IPS-NIHi7 (cell line): ENCODE measurements around the gene MYLIP.

Source experiments
- DNase-seq: peaks from one replicate; pipeline ENCODE4 v3.0.0; 2012; ENCODE audit warnings: mixed read lengths; ENCODE audit errors: extremely low spot score

The MYLIP gene

DNA sequence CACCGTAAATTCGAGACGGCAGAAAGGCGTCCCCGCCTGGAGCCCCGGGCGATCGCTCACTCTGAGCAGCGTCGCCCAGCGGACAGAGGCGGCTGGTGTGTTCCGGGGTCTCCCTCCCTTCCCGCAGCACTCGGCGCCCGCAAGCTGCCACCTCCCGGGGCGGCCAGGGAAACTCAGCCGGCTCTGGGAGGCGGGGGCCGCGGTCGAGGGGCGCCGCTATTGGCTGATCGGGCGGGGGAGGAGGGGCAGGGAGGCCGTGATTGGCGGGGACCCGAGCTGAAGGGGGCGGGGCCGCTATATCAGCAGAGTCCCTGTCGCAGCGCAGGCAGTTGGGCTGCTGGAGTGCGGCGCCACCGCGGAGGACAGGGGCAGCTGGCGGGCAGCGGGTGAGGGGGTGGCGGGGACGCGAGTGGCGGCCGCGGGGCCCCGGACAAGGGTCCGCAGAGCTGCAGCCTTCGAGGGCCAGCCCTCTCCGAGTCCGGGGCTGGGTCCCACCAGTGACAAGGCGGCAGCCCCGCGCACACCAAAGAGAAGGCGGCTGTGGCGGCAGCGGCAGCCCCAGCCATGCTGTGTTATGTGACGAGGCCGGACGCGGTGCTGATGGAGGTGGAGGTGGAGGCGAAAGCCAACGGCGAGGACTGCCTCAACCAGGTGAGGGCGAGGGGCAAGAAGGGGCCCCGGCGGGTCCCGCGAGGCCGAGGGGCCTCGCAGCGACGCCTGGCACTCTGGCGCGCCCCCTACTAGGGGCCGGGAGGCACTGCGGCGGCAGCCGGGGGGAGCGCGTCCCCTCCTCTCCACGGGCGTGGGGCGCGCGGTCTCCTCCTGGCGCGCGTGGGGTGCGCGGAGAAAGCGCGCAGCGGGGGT lies at the start of gene MYLIP:
Gene MYLIP (plus strand): TSS at position 328 of the 864 bp plus-strand sequence. CDS start 237 bp downstream, at position 565.
- DNase-seq, result peak; percentile 98

DNA sequence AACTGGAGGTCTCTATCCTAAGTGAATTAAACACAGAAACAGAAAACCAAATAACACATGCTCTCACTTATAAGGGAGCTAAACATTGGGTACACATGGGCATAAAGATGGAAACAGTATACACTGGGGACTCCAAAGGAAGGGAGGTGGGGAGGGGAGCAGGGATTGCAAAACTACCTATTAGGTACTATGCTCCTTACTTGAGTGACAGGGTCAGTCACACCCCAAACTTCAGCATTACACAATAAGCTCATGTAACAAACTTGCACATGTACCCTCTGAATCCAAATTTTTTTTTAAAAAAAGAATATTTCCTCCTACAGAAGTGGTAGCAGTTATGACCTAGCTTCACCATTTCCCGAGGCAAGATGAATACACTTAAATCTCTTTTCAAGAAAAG lies 49.5 kb upstream of the MYLIP start:
- DNase-seq, result no peak

DNA sequence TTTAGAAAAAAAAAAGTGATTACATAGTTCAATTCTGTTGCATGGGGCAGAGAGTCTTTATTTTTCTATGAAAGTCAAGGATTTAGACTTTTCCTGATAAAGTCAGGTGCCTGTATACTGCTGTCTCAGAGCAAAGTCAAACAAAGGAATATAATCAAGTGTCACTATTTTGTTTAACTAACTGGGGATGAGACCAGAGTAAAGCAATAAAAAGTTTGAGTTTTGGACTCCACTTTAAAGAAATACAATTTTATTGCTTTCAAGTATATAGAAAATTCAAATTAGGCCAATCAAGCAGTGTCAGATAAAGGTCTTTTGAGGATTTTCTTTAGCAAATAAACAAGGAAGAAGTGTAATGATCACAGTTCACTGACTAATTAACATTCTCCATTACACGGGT lies 48.7 kb upstream of the MYLIP start:
- no peak for DNase-seq

DNA sequence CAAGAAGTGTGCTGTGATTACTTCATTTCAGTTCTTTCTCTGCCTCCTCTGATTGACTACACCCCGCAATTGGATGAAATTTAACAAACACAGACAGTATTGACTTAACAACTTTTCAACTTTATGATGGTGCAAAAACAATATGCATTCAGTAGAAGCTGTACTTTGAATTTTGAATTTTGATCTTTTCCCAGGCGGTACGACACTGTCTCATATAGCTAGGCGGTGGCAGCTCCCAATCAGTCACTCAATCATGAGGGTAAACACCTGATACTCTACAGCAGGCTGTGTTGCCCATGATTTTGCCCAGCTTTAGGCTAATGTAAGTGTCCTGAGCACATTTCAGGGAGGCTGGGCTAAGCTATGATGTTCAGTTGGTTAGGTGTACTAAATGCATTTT lies 47.6 kb upstream of the MYLIP start:
- DNase-seq, result no peak

DNA sequence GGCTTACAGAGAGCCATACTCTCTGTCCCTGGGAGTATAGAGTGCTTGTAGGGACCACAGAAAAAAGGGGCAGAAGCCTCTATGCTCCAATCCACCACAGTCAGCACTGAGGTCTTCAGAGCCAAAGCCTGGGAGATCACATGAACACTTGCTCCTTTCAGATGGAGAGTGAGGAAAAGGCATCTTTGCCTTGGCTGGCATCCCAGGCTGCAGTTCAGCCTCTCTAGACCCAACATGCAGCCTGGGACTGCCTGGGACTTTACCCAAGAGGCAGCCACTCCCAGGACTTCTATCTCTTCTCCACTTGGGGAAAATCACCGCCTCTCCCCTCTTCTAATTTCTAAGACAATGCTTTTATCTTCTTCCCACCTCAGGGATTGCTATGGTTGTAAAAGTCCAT lies 46.5 kb upstream of the MYLIP start:
- no peak for DNase-seq

DNA sequence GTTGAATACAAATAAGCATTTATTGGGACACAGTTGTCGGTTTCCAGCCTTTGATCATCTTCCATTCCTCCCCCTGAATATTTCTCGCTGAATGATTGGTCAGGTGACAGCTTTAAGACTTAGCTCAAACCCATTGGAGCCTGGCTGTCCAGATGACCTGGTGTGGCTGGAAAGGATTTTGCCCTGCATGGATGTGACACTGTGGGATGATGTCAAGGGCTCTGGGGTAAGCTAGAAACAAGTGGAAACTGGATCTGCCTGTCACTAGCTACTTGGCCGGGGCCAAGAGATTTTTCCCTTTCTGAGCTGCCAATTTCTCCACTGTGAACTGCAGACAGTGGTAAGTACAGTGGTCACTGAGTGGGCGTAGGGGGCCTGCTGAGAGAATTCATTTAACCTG lies 41.9 kb upstream of the MYLIP start:
- DNase-seq, result no peak

DNA sequence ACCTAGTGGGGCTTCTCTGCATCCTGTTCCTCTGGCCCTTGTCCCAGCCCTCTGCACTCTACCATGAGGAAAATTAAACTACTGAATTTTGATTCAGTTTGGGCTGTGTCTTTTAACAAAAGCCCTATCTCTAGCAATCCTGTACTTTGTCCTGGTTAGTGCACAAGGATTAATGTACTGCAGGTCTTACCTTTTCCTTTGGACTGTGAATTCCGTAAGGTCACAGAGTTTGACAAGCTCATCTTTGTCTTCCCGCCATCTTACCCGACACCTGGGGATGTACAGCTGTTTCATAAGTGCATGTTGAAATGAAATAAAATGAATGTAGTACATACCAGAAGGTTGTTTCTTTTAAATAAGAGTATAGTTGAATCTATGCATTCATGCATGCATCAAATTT lies 41.5 kb upstream of the MYLIP start:
- no peak for DNase-seq

DNA sequence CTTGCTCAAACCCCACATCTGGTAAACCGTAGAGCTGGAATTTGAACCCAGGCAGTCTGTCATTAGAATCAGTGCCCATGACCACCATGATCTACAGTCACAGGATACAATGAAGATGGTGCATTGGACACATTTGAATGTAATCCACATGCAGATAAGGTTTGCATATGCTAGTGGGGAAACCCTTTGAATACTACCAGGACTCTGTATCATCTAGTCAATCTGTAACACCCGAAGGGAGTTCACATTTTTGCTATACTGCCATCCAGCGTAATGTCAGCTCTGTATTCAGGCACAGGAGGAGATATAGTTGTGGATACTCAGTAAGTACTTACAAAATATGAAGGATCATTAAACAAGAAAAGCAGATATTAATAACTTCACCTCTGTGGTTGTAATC lies 40.5 kb upstream of the MYLIP start:
- DNase-seq, result no peak

DNA sequence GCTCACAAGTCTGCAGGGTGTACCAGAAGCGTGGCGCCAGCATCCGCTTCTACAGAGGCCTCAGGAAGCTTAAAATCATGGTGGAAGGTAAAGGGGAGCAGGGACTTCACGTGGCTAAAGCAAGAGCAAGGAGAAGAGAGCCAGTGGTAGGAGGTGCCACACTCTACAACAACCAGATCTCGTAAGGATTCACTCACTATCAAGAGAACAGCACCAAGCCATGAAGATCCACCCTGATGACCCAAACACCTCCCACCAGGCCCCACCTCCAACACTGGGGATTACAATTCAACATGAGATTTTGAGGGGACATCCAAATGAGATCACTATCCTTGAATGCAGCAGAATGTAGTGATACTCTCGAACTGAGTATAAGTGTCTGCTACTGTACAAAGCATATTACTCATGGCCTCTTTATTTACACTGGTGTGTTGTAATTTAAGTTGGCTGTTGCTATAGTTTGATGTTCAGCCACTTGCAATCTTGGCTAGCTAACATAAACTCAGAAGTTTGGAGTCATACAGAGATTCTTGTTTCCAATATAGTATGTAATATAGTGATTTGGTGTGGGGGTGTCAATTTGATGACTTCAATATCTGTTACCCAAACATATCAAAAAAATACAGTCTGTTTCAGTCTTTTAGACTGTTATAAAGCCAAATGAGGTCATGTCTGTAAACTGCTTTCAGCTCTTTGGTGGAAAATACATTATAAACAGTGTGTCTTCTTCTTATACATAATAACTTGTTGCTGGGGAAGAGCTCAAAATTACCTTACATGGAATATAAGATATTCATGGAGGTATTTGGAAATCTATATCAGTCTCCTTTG lies 39.4 kb upstream of the MYLIP start:
- no peak for DNase-seq

DNA sequence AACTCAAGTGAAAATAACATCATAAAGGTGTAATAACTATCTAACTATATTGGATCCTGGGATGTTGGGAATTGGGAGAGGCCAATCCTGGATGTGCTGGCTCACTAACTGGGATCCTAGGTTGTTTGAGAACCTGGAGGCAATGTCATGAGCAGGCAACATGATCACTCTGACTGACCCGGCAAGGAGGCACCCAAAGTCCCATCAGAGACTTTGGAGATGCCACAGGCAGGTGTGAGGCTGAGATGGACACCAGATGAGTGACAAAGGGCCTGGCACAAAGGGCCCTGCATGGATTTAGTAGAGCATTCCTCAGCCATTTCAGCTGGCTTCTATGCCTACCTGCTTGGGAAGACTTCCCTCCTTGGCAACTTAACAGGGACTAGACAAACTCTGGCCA lies 38.4 kb upstream of the MYLIP start:
- DNase-seq, result no peak

DNA sequence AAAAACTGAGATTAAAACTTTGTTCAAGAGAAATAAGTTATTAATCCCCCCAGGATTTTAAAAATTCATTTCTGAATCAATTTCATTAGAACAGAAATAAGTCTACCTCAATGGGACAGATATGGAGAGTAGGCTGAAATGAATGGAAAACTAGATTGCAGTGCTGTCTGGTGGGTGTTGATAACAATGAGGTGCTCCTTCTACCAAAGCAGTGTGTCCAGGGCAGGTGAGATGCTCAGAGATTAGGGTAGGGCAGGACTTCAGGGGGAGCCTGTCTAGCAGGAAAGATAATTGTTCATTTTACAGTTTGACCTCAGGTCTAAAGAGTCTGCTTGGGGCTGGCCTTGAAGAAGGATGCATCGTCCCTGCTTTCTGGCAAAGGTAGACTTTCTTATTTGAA lies 38.0 kb upstream of the MYLIP start:
- DNase-seq, result no peak

DNA sequence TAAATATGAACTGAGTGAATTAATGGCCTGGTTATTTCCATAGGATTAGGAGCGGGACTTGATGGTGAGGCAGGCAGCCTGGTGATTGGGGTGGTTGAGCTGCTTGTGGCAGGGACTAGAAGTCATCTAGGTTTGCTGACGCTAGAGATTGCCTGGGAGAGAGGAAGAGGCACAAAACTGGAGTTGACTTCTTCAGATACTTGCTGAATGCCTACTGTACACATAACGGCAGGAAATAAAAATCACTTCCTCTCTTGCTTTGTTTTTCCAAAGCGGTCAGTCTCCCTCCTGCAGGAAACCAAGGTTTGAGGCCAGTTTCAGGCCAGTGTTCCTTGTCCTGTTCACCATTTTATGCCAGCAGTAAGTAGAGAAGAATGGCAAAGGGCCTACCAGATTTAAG lies 36.7 kb upstream of the MYLIP start:
- DNase-seq, result no peak

DNA sequence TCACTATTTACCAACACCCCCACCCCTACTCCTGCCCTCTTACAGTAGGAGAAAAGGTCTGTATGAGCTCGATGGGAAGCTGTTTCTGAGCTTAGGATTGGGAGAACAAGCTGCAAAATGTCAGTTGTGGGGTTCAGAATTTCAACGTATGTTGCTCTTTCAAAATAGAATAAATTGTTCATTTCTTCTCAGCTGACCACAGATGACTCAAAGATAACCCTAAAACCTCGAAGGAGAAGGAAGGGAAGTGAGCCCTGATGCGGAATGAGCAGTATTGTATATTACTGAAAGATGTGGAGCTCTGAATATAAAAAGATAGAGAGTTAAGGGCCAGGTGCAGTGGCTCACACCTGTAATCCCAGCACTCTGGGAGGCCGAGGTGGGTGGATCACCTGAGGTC lies 35.9 kb upstream of the MYLIP start:
- DNase-seq, result no peak

DNA sequence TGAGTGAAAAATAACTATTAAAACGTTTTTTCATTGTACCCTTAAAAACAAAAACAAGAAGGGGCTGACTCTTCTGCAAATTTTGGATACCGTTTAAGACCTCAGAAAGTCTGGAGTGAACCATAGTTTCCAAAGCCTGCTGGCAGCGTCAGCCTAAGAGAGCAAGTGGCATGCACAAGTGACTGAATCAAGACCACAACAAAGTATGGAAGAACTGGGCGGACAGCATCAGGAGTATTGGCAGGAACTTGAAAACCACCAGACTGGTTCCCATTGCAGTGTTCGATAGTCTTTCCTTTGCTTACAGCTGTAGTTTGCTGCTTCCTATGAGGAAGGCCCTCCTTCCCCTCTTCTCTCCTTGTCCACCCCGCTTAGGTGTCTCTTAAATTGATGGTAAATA lies 33.7 kb upstream of the MYLIP start:
- DNase-seq, result no peak

DNA sequence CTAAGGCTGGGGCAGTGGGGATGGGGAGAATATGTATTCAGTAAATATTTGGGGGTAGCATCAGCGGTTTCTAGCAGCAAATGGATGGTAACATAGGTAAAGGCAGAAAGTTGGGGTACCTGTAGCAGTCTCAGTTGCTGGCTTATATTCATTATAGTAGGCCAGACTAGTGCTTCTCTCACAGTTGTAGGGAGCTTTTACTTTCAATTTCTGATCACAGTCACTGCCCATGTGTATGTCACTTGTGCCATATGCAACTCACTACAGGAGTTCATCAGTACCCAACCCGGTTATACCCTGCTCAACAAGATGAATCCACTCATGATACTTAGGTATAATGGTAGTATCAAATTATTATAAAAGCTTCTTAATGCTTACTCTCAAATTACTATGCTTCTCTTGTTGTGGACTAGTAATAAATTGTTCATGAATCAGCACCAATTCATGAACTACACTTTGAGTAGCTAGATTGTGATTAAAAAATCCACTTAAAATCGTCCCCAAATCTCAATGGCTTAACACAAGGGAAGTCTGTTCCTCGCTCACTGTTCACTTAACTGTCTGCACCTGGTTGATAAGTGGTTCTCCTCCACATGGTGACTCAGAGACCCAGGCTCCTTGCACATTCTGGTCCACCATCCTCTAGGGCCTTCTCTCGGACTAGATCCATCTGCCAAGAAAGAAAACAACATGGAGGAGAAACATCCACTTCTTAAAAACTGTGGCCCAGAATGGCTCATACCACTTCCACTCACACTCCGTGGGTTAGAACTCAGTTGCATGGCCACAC lies 31.3 kb upstream of the MYLIP start:
- no peak for DNase-seq

DNA sequence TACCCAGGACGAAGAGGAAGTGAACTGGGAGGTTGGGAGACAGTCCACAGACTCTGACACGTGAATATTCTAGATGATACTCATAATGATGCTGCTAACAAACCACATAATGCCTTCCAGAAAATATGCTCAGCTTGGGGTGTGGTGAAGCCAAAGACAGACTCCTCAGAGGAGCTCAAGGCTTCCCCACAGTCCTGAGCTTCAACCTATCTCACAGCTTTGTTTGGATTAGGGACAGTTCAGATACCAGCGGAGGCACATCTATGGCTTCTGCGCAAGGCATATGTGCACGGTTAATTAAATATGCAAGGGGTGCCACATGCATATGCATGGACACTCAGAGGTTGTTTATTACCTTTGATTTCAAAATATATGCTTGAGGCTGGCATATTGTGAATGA lies 30.7 kb upstream of the MYLIP start:
- DNase-seq, result no peak

DNA sequence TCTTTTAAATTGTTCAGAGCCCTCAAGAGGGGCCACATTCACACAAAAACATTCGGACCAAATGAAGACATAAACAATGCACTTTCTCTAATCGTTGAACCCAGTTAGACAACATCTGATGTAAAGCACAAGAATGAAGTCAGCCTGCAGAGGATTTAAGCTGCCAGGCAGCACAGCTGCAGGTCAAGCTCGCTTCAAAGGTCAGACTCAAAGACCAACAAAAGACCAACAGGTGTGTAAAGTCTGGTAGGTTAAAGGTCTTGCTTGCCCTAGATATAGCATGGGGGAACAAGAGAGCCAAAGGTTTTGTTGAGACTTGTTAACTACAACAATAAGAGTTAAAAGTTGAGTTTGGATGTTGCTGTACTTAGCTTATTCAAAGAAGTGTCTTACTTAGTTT lies 26.7 kb upstream of the MYLIP start:
- no peak for DNase-seq

DNA sequence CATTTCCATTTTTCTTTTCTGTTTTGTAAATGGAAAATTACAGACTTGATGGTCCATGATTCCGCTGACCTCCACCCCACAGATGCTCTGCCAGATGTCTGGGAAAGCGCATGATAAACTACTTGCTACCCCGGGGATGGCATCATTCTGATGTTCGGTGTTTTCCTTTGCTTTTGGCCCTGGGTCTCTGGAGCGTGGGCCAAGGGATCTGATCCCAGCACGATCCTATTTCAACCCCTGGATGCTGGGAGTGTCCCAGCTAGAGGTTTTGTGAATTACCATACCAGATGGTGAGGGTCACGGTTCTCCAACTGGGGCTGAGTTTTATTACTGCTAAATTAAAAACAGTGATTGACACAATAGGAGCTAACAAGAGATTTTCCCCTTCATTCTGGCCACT lies 25.2 kb upstream of the MYLIP start:
- DNase-seq, result no peak

DNA sequence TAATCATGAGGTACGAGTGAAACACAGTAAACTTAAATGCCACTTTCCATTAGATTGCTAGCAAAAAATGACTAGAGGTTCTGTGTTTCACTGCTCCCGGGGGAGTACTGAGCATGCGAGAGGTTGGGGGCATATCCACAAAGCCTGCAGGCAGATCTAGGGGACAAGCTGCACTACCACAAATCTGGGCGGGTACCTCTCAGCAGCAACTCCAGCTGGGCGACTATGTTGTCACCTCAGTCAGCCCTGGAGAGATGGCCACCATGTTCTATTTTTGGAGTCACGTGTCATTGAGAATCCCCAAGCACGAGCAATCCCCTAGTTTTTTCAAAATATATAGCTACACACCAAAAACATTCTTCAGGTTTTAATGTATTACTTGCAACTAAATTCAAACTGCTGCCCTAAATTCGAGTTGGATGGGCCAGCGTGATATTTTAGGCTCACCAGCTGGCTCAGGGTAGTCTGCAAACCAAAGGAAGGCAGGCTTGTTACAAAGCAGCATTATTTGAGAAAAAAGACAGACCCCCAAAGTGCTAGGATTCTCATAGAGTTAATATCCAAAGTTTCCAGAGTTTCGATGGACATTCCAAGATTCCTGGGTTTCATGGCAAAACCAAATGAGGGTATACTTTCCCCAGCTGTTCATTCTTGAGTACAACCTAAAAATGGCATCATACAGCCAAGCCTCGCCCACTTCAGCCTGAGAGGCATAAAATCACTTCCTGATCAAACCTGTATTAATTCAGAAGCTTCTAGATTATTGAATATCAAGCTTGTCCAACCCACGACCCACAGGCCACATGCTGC lies 24.1 kb upstream of the MYLIP start:
- no peak for DNase-seq

DNA sequence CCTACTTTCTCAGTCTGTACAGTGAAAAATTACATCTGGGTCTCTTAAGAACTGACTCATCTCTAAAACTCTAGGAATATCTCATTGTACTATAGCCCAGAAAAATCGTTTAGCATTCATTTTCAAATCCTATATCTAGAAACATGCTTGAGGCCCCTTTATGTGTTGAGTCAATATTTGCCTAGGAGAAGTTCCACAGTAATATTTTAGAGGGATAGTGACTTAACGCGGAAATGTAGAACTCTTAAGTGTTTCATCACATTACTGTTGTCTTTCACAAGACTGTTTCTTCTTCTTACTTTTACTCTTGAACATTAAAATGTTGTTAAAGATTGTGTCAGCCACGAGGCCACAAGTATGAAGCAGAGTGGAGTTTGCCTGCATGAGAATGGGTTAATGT lies 23.0 kb upstream of the MYLIP start:
- DNase-seq, result no peak

DNA sequence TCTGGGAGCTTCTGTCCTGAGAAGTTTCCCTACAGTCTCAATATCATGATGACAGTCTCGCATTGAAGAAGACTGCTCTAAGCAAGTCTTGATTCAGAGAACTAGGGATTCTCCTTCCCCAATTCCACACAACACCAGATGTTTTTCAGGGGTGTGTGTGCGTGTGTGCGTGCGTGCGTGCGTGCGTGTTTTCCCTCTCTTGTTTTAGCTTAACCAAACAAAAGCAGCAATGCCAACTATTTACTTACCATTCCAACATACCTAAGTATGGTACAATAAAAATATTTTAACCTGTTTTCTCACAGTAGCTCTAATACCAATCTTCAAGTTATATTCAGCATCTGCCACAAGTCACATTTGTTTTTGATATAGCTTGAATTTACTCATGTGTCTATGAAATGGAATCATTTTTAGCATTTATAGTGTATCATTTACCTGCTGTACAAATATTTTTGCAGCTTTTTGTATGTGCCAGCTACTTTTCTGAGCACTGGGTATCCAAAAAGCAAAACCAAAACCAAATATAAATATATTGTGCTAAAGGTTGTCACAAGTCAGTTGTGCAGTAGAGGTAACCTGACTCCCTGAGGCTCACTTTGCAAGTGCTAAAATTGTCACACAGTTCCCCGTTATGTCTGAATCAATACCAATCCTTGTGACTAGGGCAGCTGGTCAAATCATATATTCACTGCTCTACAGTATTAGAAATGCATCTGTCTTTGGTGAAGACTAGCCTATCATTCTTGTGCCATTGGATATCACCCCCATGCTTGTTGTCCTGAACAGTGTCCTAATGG lies 21.7 kb upstream of the MYLIP start:
- DNase-seq, result no peak
